Prostate gland (tissue), 2 donors: ENCODE data around the gene FAR1. TPM values are rescaled to one million over a fixed set of nuclear protein-coding genes. Genes with fewer than 3 reads are reported as not detected.
"Not testable (repeated sequence)": the region's sequence is repeated elsewhere in the genome, so short reads cannot be mapped to it uniquely, and the experiment has no call there.

Source experiments
- DNase-seq: peaks from one replicate; pipeline ENCODE4 v3.0.0-alpha.2; 2019; ENCODE audit warnings: low spot score
- H3K27ac ChIP-seq, 2 donors: fragments of 200-600 bp; sonication (generic); 2 replicates each; pipeline ENCODE4 v1.5.1; 2017 to 2019
- H3K27me3 ChIP-seq: fragments of 200-600 bp; sonication (generic); replicated peaks from 2 replicates; pipeline ENCODE4 v1.5.1; 2019; ENCODE audit not compliant: insufficient read depth
- H3K36me3 ChIP-seq, 2 donors: fragments of 200-600 bp; sonication (generic); 1 replicate in 1 of 2; 2 replicates in 1 of 2; pipeline versions ENCODE4 v1.5.1 to v1.8.1; 2017 to 2019
- H3K4me1 ChIP-seq: fragments of 200-600 bp; sonication (generic); replicated peaks from 2 replicates; pipeline ENCODE4 v1.5.1; 2019
- H3K4me3 ChIP-seq, 2 donors: fragments of 200-600 bp; sonication (generic); 2 replicates each; pipeline ENCODE4 v1.5.1; 2017 to 2019
- H3K9me3 ChIP-seq: fragments of 200-600 bp; sonication (generic); 2 replicates; pipeline ENCODE4 v1.5.1; 2017
- POLR2A ChIP-seq: fragments of 450-650 bp; IDR thresholded peaks from one replicate; pipeline ENCODE4 v1.6.1; 2016; ENCODE audit warnings: antibody characterized with exemption, mild to moderate bottlenecking
- POLR2AphosphoS5 ChIP-seq: sonication (generic); formaldehyde crosslinking; IDR thresholded peaks from one replicate; pipeline ENCODE4 v1.6.1; 2017; ENCODE audit warnings: antibody characterized with exemption
- WGBS: methylation state at CpG from one replicate; pipeline ENCODE4 v1.1.5; 2018; 5-methylcytosine and 5-hydroxymethylcytosine counted together
- intact Hi-C: fragments of 100-400 bp; cut with DNase I; formaldehyde crosslinking; loops from one replicate; pipeline ENCODE4 v1.14.2; 2022
- total RNA-seq, 2 donors: library from RNA; depleted of rRNA; stranded (reverse); fragments of >200 nt; gene quantifications; one replicate each; pipeline ENCODE4 v1.1.0, GENCODE V29; 2016
- TF ChIP-seq, protein P1 (sequence below), 4 experiments: fragments of 200-600 bp in 2 of 4; fragments of 450-650 bp in 2 of 4; sonication (generic) in 2 of 4; IDR thresholded peaks; 1 replicate in 3 of 4; 2 replicates in 1 of 4; pipeline ENCODE4 v1.5.1; 2016 to 2019; ENCODE audit warnings: antibody characterized with exemption in 4 of 4, mild to moderate bottlenecking in 2 of 4, moderate library complexity in 2 of 4

FAR1 gene
- total RNA-seq, 2 donors from 2014 or later: 24.5 to 28.0 TPM

DNA sequence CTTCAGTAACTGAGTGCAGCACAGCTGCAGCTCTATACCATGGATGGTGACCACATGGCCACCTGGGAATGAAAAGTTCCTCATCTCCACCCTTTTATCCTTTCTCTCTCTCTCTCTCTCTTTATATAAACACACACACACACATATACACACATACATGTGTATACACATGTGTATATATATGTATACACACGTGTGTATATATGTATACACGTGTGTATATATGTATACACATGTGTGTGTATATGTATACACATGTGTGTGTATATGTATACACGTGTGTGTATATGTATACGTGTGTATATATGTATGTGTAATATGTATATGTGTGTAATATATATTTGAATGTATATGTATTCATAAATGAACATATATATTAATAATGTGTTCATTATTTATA is 18.8 kb upstream of the FAR1 start:
- Histone ChIP-seq H3K36me3 (no peaks in the 10 kb centered on the region), H3K4me3 (no peak overlapping the region), H3K27ac (no peak overlapping the region), H3K27me3 (no peaks in the 10 kb centered on the region), H3K9me3 (no peaks in the 10 kb centered on the region), H3K4me1 (no peaks in the 10 kb centered on the region)
- TF ChIP-seq, protein P1, sequence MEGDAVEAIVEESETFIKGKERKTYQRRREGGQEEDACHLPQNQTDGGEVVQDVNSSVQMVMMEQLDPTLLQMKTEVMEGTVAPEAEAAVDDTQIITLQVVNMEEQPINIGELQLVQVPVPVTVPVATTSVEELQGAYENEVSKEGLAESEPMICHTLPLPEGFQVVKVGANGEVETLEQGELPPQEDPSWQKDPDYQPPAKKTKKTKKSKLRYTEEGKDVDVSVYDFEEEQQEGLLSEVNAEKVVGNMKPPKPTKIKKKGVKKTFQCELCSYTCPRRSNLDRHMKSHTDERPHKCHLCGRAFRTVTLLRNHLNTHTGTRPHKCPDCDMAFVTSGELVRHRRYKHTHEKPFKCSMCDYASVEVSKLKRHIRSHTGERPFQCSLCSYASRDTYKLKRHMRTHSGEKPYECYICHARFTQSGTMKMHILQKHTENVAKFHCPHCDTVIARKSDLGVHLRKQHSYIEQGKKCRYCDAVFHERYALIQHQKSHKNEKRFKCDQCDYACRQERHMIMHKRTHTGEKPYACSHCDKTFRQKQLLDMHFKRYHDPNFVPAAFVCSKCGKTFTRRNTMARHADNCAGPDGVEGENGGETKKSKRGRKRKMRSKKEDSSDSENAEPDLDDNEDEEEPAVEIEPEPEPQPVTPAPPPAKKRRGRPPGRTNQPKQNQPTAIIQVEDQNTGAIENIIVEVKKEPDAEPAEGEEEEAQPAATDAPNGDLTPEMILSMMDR (IDR thresholded peaks at IDR 0.05): no peak
- TF ChIP-seq POLR2A (no peak), POLR2AphosphoS5 (no peak)
- DNase-seq: no peak
- WGBS: 58% methylated on average over 4 of the region's 4 CpGs
- intact Hi-C loops: no loop called here

DNA sequence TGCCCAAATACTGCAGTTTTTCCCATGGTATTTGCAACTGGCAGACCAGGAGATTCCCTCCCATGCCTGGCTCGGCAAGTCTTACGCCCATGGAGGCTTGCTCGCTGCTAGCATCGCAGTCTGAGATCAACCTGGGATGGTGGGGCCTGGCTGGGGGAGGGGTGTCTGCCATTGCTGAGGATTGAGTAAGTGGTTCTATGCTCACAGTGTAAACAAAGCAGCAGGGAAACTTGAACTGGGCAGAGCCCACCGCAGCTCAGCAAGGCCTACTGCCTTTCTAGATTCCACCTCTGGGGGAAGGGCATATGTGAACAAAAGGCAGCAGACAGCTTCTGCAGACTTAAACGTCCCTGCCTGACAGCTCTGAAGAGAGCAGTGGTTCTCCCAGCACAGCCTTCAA is 17.0 kb upstream of the FAR1 start:
- H3K4me1 ChIP-seq, H3K27me3 ChIP-seq, DNase-seq, intact Hi-C loops, H3K9me3 ChIP-seq, H3K4me3 ChIP-seq, H3K36me3 ChIP-seq, H3K27ac ChIP-seq: not testable (repeated sequence)
- 61% methylated on average over 6 of the region's 6 CpGs for WGBS

DNA sequence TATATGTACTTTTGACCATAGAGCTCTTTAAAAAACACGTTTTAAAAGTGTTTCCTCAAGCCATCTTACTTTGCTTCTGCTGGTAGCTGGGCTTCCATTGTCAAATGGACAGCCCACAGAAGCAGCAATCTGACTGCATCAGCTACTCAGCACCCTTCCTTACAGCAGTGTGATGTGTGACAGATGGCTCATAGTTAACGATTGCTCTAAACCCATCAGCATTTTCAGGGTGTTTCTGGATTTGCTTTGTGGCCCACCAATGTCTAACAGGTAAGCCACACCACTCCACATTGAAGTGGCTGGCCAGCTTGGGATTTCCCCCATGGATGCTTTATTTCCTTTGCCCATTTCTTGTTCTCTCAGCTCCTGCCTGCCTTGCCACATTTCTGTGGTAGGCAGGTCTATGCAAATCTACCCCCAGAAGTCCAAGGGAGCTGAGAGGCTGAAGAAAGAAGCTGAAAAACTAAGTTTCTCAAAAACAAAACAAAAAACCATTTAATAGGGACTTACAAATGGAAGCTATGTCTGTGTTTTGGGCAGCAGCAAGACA is 7.3 kb upstream of the FAR1 start:
- WGBS: 36% methylated on average over 2 of the region's 2 CpGs
- intact Hi-C loops: no loop called here
- DNase-seq: no peak
- no peaks in the 10 kb centered on the region for H3K4me1 ChIP-seq
- no peak overlapping the region for H3K27ac ChIP-seq
- TF ChIP-seq POLR2A (no peak), POLR2AphosphoS5 (no peak)
- H3K27me3 ChIP-seq: no peaks in the 10 kb centered on the region
- H3K4me3 ChIP-seq: no peak overlapping the region
- no peaks in the 10 kb centered on the region for H3K9me3 ChIP-seq
- H3K36me3 ChIP-seq: no peaks in the 10 kb centered on the region

DNA sequence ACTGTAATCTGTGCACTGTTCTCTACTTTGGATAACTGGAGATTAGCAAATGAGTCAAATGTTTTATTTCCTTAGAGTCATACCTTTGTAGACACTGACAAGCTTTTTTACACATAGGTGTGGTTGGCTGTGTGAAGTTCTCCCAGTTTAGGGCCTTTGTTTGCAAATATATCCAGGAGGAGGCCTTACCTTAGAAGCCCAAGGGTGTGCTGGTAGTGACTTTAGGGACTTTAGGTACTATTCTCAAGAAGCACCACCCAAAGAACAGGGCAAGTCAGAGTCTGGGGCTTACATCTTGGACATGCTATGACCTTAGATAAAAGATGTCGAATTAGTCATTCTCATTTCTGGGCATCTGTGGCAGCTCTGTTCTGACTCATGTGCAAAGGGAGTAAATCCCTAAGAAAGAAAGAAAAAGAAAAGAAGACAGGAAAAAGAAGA is 4.8 kb upstream of the FAR1 start:
- Histone ChIP-seq H3K9me3 (no peaks in the 10 kb centered on the region), H3K4me1 (no peaks in the 10 kb centered on the region), H3K27me3 (no peaks in the 10 kb centered on the region), H3K27ac (no peak overlapping the region), H3K4me3 (no peak overlapping the region), H3K36me3 (no peaks in the 10 kb centered on the region)
- 87% methylated on average over 1 of the region's 1 CpG for WGBS
- intact Hi-C loops: no loop called here
- TF ChIP-seq POLR2A (no peak), POLR2AphosphoS5 (no peak)
- TF ChIP-seq, protein P1 (IDR thresholded peaks at IDR 0.05): no peak
- DNase-seq: no peak

DNA sequence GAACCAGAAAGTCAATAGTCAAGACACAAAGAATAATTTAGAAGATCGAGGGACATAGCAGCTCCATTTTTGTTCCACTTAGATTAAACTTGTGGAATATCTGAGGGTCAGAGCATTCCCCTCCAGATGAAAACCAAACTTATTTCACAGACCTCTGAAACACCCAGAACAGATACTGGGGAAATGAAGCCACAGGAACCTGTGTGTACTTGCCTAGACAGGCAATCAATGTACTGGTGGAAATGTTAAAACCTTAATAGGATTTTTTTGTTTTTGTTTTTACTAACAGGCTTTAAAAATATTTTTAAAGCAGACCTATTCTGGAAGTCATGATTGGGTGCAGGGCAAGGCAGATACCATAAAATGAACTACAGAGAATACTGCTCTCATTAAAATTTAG is 4.1 kb upstream of the FAR1 start:
- Histone ChIP-seq H3K9me3 (no peaks in the 10 kb centered on the region), H3K4me3 (no peak overlapping the region), H3K36me3 (no peaks in the 10 kb centered on the region), H3K27me3 (no peaks in the 10 kb centered on the region), H3K4me1 (no peaks in the 10 kb centered on the region), H3K27ac (no peak overlapping the region)
- TF ChIP-seq, protein P1 (IDR thresholded peaks at IDR 0.05): no peak
- TF ChIP-seq POLR2AphosphoS5 (no peak), POLR2A (no peak)
- intact Hi-C loops: no loop called here
- no peak for DNase-seq
- 82% methylated on average over 1 of the region's 1 CpG for WGBS

DNA sequence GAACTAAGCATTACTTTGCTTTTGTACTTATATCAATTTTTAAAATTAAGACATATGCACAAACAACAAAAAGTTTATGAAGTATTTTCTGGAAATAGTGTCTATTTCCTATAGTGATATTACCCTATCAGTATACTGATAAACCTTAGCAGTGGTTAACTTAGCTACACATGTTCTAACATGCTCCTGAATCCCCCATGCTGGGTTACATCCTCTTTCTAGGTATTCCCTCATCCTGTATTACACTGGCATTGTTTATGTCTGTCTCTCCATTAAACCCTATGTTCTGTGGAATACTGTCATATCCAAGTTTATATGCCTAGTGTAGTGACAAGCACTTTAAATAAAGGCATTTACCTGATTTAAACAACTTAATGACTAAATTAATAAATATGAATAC is 1.8 kb upstream of the FAR1 start:
- intact Hi-C loops: loop anchor here (5.0 kb wide), 1 partner anchor 204 kb away; the partner anchor contains the start of gene BTBD10
- no peak for TF ChIP-seq POLR2AphosphoS5
- no peak for TF ChIP-seq POLR2A
- TF ChIP-seq, protein P1 (IDR thresholded peaks at IDR 0.05): no peak
- no peaks in the 10 kb centered on the region for H3K4me1 ChIP-seq
- no peaks in the 10 kb centered on the region for H3K9me3 ChIP-seq
- H3K36me3 ChIP-seq: no peaks in the 10 kb centered on the region
- no peak for DNase-seq
- no peaks in the 10 kb centered on the region for H3K27me3 ChIP-seq
- no peak overlapping the region for H3K27ac ChIP-seq
- no peak overlapping the region for H3K4me3 ChIP-seq
